ENCODE measurements around the gene S100A1. TPM values are rescaled to one million over a fixed set of nuclear protein-coding genes. Genes with fewer than 3 reads are reported as not detected.

S100A1 gene
- total RNA-seq, 1 experiment from 2014 or later: 1.3 TPM

DNA sequence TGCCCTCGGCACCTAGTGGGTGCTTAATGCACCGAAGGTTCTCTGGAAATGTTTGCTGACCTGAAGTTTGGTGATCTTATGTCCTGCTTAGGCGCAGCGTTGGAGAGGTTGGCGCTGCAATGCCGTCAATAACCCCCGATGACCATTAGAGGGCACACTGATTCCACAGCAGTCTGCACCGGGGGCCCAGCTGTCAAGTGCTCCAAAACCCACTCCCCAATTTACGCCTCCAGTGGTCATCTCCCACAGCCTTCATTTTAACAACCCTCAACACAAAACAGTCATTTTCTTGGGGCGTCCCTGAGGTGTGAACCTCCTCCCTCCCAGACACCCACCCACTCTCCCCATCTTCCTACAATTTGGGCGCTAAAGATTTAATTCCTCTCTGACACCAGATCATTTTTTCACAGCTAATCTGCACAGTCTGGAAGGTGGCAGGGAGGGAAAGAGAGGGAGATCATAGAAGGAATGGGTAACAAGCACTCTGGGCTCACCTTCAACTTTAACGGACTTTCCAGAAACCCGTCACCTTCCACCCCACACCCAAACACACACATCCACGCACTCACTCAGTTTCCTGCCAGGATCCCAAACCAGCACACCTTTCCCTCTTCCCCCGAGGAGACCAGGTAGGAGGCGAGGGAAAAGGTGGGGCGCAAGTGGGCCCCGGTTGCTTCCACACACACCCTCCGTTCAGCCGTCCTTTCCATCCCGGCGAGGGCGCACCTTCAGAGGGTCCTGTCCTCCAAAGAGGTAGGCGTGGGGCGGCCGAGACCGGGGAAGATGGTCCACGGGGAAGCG is 49.7 kb downstream of the S100A1 start:
- peak; percentile 63 for ATAC-seq
- ChIA-PET POLR2A (interaction anchor here (0.6 to 1.5 kb wide), 4 partner anchors 20 to 312 kb away, joined by 3 to 4 read pairs (median 3); partner anchors contain the start of gene RPS27), CTCF (interaction anchor here (0.5 to 4.7 kb wide), 36 partner anchors 9 to 309 kb away, joined by 3 to 52 read pairs (median 5); partner anchors contain the start of genes CHTOP, DENND4B, INTS3 and RAB13)
- peaks cover 6% of the 10 kb centered on the region; the same call in 1 of the 2 replicates for H3K36me3 Mint-ChIP-seq
- H3K27ac Mint-ChIP-seq: no peak overlapping the region
- H3K4me3 Mint-ChIP-seq: peak overlapping the region; percentile 87
- no peaks in the 10 kb centered on the region for H3K9me3 Mint-ChIP-seq
- H3K4me1 Mint-ChIP-seq: peaks cover 18% of the 10 kb centered on the region
- H3K27me3 Mint-ChIP-seq (ENCODE audit: low read depth): peaks cover 24% of the 10 kb centered on the region
- peak; percentile 78 for DNase-seq (ENCODE audit: low spot score)
- no peak for TF ChIP-seq ZNF423 (CRISPR knock-in tag; IDR thresholded peaks at IDR 0.05)
- TF ChIP-seq FOXJ3 (CRISPR knock-in tag; IDR thresholded peaks at IDR 0.05; ENCODE audit: borderline replicate concordance): no peak
- no peak for TF ChIP-seq CREB1 (CRISPR knock-in tag; IDR thresholded peaks at IDR 0.05)
- TF ChIP-seq, protein P1, sequence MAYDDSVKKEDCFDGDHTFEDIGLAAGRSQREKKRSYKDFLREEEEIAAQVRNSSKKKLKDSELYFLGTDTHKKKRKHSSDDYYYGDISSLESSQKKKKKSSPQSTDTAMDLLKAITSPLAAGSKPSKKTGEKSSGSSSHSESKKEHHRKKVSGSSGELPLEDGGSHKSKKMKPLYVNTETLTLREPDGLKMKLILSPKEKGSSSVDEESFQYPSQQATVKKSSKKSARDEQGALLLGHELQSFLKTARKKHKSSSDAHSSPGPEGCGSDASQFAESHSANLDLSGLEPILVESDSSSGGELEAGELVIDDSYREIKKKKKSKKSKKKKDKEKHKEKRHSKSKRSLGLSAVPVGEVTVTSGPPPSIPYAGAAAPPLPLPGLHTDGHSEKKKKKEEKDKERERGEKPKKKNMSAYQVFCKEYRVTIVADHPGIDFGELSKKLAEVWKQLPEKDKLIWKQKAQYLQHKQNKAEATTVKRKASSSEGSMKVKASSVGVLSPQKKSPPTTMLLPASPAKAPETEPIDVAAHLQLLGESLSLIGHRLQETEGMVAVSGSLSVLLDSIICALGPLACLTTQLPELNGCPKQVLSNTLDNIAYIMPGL (CRISPR knock-in tag; IDR thresholded peaks at IDR 0.05): 0 out of 2 replicates have a peak, but pooled peaks have one; percentile 52
- TF ChIP-seq, protein P2, sequence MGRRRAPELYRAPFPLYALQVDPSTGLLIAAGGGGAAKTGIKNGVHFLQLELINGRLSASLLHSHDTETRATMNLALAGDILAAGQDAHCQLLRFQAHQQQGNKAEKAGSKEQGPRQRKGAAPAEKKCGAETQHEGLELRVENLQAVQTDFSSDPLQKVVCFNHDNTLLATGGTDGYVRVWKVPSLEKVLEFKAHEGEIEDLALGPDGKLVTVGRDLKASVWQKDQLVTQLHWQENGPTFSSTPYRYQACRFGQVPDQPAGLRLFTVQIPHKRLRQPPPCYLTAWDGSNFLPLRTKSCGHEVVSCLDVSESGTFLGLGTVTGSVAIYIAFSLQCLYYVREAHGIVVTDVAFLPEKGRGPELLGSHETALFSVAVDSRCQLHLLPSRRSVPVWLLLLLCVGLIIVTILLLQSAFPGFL (CRISPR knock-in tag; IDR thresholded peaks at IDR 0.05; ENCODE audit: borderline replicate concordance): no peak
- no peak for TF ChIP-seq NR3C1 (CRISPR knock-in tag; conservative IDR thresholded peaks at IDR 0.05; ENCODE audit: low read depth)
- no peak for TF ChIP-seq NFATC4 (CRISPR knock-in tag; IDR thresholded peaks at IDR 0.05)
- peak; percentile 57; the same call in 1 of the 2 replicates for TF ChIP-seq ZNF138 (CRISPR knock-in tag; conservative IDR thresholded peaks at IDR 0.05)
- TF ChIP-seq, protein P3, sequence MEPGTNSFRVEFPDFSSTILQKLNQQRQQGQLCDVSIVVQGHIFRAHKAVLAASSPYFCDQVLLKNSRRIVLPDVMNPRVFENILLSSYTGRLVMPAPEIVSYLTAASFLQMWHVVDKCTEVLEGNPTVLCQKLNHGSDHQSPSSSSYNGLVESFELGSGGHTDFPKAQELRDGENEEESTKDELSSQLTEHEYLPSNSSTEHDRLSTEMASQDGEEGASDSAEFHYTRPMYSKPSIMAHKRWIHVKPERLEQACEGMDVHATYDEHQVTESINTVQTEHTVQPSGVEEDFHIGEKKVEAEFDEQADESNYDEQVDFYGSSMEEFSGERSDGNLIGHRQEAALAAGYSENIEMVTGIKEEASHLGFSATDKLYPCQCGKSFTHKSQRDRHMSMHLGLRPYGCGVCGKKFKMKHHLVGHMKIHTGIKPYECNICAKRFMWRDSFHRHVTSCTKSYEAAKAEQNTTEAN (CRISPR knock-in tag; IDR thresholded peaks at IDR 0.05): no peak
- TF ChIP-seq, protein P4, sequence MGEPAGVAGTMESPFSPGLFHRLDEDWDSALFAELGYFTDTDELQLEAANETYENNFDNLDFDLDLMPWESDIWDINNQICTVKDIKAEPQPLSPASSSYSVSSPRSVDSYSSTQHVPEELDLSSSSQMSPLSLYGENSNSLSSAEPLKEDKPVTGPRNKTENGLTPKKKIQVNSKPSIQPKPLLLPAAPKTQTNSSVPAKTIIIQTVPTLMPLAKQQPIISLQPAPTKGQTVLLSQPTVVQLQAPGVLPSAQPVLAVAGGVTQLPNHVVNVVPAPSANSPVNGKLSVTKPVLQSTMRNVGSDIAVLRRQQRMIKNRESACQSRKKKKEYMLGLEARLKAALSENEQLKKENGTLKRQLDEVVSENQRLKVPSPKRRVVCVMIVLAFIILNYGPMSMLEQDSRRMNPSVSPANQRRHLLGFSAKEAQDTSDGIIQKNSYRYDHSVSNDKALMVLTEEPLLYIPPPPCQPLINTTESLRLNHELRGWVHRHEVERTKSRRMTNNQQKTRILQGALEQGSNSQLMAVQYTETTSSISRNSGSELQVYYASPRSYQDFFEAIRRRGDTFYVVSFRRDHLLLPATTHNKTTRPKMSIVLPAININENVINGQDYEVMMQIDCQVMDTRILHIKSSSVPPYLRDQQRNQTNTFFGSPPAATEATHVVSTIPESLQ (CRISPR knock-in tag; IDR thresholded peaks at IDR 0.05): 0 out of 2 replicates have a peak, but pooled peaks have one; percentile 31
- TF ChIP-seq ZNF396 (CRISPR knock-in tag; IDR thresholded peaks at IDR 0.05; ENCODE audit: borderline replicate concordance): no peak
- no peak for TF ChIP-seq OVOL2 (CRISPR knock-in tag; IDR thresholded peaks at IDR 0.05; ENCODE audit: borderline replicate concordance)
- TF ChIP-seq FOXP1 (CRISPR knock-in tag; IDR thresholded peaks at IDR 0.05; ENCODE audit: borderline replicate concordance): no peak
- TF ChIP-seq ATF1 (CRISPR knock-in tag; IDR thresholded peaks at IDR 0.05): no peak
- TF ChIP-seq, protein P5, sequence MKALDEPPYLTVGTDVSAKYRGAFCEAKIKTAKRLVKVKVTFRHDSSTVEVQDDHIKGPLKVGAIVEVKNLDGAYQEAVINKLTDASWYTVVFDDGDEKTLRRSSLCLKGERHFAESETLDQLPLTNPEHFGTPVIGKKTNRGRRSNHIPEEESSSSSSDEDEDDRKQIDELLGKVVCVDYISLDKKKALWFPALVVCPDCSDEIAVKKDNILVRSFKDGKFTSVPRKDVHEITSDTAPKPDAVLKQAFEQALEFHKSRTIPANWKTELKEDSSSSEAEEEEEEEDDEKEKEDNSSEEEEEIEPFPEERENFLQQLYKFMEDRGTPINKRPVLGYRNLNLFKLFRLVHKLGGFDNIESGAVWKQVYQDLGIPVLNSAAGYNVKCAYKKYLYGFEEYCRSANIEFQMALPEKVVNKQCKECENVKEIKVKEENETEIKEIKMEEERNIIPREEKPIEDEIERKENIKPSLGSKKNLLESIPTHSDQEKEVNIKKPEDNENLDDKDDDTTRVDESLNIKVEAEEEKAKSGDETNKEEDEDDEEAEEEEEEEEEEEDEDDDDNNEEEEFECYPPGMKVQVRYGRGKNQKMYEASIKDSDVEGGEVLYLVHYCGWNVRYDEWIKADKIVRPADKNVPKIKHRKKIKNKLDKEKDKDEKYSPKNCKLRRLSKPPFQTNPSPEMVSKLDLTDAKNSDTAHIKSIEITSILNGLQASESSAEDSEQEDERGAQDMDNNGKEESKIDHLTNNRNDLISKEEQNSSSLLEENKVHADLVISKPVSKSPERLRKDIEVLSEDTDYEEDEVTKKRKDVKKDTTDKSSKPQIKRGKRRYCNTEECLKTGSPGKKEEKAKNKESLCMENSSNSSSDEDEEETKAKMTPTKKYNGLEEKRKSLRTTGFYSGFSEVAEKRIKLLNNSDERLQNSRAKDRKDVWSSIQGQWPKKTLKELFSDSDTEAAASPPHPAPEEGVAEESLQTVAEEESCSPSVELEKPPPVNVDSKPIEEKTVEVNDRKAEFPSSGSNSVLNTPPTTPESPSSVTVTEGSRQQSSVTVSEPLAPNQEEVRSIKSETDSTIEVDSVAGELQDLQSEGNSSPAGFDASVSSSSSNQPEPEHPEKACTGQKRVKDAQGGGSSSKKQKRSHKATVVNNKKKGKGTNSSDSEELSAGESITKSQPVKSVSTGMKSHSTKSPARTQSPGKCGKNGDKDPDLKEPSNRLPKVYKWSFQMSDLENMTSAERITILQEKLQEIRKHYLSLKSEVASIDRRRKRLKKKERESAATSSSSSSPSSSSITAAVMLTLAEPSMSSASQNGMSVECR (CRISPR knock-in tag; IDR thresholded peaks at IDR 0.05; ENCODE audit: borderline replicate concordance): no peak; the same call in 1 of the 2 replicates
- no peak for TF ChIP-seq FOXK1 (CRISPR knock-in tag; IDR thresholded peaks at IDR 0.05)
- TF ChIP-seq ZBTB21 (CRISPR knock-in tag; IDR thresholded peaks at IDR 0.05; ENCODE audit: borderline replicate concordance): 0 out of 2 replicates have a peak, but pooled peaks have one; percentile 54
- TF ChIP-seq TEAD1 (CRISPR knock-in tag; IDR thresholded peaks at IDR 0.05): 0 out of 2 replicates have a peak, but pooled peaks have one; percentile 27
- TF ChIP-seq RORB (CRISPR knock-in tag; IDR thresholded peaks at IDR 0.05): no peak
- TF ChIP-seq, protein P6, sequence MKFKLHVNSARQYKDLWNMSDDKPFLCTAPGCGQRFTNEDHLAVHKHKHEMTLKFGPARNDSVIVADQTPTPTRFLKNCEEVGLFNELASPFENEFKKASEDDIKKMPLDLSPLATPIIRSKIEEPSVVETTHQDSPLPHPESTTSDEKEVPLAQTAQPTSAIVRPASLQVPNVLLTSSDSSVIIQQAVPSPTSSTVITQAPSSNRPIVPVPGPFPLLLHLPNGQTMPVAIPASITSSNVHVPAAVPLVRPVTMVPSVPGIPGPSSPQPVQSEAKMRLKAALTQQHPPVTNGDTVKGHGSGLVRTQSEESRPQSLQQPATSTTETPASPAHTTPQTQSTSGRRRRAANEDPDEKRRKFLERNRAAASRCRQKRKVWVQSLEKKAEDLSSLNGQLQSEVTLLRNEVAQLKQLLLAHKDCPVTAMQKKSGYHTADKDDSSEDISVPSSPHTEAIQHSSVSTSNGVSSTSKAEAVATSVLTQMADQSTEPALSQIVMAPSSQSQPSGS (CRISPR knock-in tag; IDR thresholded peaks at IDR 0.05; ENCODE audit: borderline replicate concordance, low read depth): no peak
- TF ChIP-seq, protein P7, sequence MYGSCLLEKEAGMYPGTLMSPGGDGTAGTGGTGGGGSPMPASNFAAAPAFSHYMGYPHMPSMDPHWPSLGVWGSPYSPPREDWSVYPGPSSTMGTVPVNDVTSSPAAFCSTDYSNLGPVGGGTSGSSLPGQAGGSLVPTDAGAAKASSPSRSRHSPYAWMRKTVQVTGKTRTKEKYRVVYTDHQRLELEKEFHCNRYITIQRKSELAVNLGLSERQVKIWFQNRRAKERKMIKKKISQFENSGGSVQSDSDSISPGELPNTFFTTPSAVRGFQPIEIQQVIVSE (CRISPR knock-in tag; IDR thresholded peaks at IDR 0.05; ENCODE audit: borderline replicate concordance): no peak
